Endothelial cell of umbilical vein (primary cell): ENCODE results near the gene CDH20. TPM values are rescaled to one million over a fixed set of nuclear protein-coding genes. Genes with fewer than 3 reads are reported as not detected.

Experiments used
- BruUV-seq: library from RNA; stranded (reverse); fragments of 400-500 nt; replicated peaks from 2 replicates; lab custom pipeline; 2021; lab: Mats Ljungman, UMichigan
- CTCF ChIA-PET: fragments of 300-600, 350-600 bp; sonication (Branson Sonifier 250); formaldehyde crosslinking; loops from one replicate; lab custom pipeline; 2021; ENCODE audit warnings: antibody characterized with exemption, inconsistent platforms; lab: Charles Lee
- POLR2A ChIA-PET: fragments of 300-600, 350-600 bp; sonication (Branson Sonifier 250); formaldehyde crosslinking; loops from one replicate; lab custom pipeline; 2021; ENCODE audit warnings: antibody characterized with exemption, inconsistent platforms; lab: Charles Lee
- DNase-seq: peaks from one replicate; pipeline ENCODE4 v3.0.0-alpha.2; 2011; ENCODE audit warnings: low read depth, low spot score
- FAIRE-seq: peaks from 2 replicates; lab custom pipeline; 2011; peaks lifted over from hg19 to GRCh38; lab: Jason Lieb, UNC
- H2AFZ ChIP-seq: 2 replicates; pipeline ENCODE4 v1.6.0; 2012; ENCODE audit warnings: low read depth, low read length, control low read depth, inconsistent platforms
- H3K27ac ChIP-seq: 2 replicates; pipeline ENCODE4 v1.5.1; 2011; ENCODE audit warnings: low read depth, mild to moderate bottlenecking, control low read depth, low read length, moderate library complexity; ENCODE audit not compliant: insufficient read depth
- H3K27me3 ChIP-seq, 2 experiments: 2 replicates each; pipeline versions ENCODE4 v1.6.0 to v1.6.1; 2011; ENCODE audit warnings: low read length in 2 of 2, mixed read lengths in 1 of 2; ENCODE audit not compliant: control insufficient read depth in 2 of 2, insufficient read depth in 2 of 2
- H3K36me3 ChIP-seq, 2 experiments: 2 replicates in 1 of 2; 3 replicates in 1 of 2; pipeline ENCODE4 v1.5.1; 2011; ENCODE audit warnings: low read length in 2 of 2, mild to moderate bottlenecking in 1 of 2, moderate library complexity in 1 of 2; ENCODE audit not compliant: control insufficient read depth in 2 of 2, insufficient read depth in 2 of 2; ENCODE audit errors: extremely low read depth in 1 of 2
- H3K4me1 ChIP-seq: 3 replicates; pipeline ENCODE4 v1.5.1; 2011; ENCODE audit warnings: mild to moderate bottlenecking, low read length; ENCODE audit not compliant: control insufficient read depth, insufficient read depth; ENCODE audit errors: extremely low read depth
- H3K4me2 ChIP-seq: 2 replicates; pipeline ENCODE4 v1.6.1; 2011; ENCODE audit warnings: low read length, control low read depth, mixed read lengths; ENCODE audit not compliant: insufficient read depth
- H3K4me3 ChIP-seq, 3 experiments: fragments of 200-600 bp in 1 of 3; sonication (generic), shearing (Covaris generic) in 1 of 3; replicated peaks in 1 of 3; 2 replicates each; pipeline ENCODE4 v1.5.1; 2011 to 2016; ENCODE audit warnings: control low read depth in 3 of 3, low read length in 3 of 3, mild to moderate bottlenecking in 2 of 3, inconsistent platforms in 1 of 3, low read depth in 1 of 3, moderate library complexity in 1 of 3; ENCODE audit not compliant: insufficient read depth in 1 of 3
- H3K79me2 ChIP-seq: 2 replicates; pipeline ENCODE4 v1.6.0; 2012; ENCODE audit warnings: low read length, inconsistent platforms; ENCODE audit not compliant: control insufficient read depth, insufficient read depth
- H3K9ac ChIP-seq: replicated peaks from 2 replicates; pipeline ENCODE3; 2011; ENCODE audit warnings: low read length, control low read depth; ENCODE audit not compliant: insufficient read depth; ENCODE audit errors: extremely low read depth
- H3K9me1 ChIP-seq: replicated peaks from 3 replicates; pipeline ENCODE4 v1.6.0; 2011; ENCODE audit warnings: mild to moderate bottlenecking, low read length; ENCODE audit not compliant: control insufficient read depth, insufficient read depth; ENCODE audit errors: extremely low read depth
- H3K9me3 ChIP-seq: replicated peaks from 2 replicates; pipeline ENCODE4 v1.5.1; 2012; ENCODE audit warnings: low read length, inconsistent platforms; ENCODE audit not compliant: control insufficient read depth, insufficient read depth
- H4K20me1 ChIP-seq: replicated peaks from 2 replicates; pipeline ENCODE3; 2011; ENCODE audit warnings: mild to moderate bottlenecking, low read length; ENCODE audit not compliant: control insufficient read depth, insufficient read depth; ENCODE audit errors: extremely low read depth
- EZH2 ChIP-seq: IDR thresholded peaks from 2 replicates; pipeline ENCODE4 v1.6.1; 2012; ENCODE audit warnings: borderline replicate concordance, low read depth, mild to moderate bottlenecking, moderate library complexity, low read length, inconsistent platforms; ENCODE audit not compliant: severe bottlenecking
- FOS ChIP-seq: IDR thresholded peaks from 2 replicates; pipeline ENCODE4 v1.6.1; 2011; ENCODE audit warnings: mild to moderate bottlenecking, low read length, moderate library complexity, borderline replicate concordance; ENCODE audit not compliant: insufficient read depth
- GATA2 ChIP-seq: IDR thresholded peaks from 2 replicates; pipeline ENCODE4 v1.7.0; 2011; ENCODE audit warnings: low read depth, mild to moderate bottlenecking, moderate library complexity, mixed read lengths, low read length; ENCODE audit not compliant: insufficient read length, insufficient read depth
- JUN ChIP-seq: IDR thresholded peaks from 2 replicates; pipeline ENCODE4 v1.6.1; 2011; ENCODE audit warnings: borderline replicate concordance, low read depth; ENCODE audit not compliant: insufficient read length, insufficient read depth
- MYC ChIP-seq: IDR thresholded peaks from one replicate; pipeline ENCODE4 v1.6.1; 2011; ENCODE audit warnings: mild to moderate bottlenecking, low read depth, low read length
- POLR2A ChIP-seq: IDR thresholded peaks from 2 replicates; pipeline ENCODE4 v1.6.1; 2012; ENCODE audit warnings: low read depth, mild to moderate bottlenecking, control low read depth, low read length
- POLR2AphosphoS5 ChIP-seq: IDR thresholded peaks from 2 replicates; pipeline ENCODE4 v1.6.1; 2012; ENCODE audit warnings: low read depth, mild to moderate bottlenecking, control low read depth, low read length, moderate library complexity; ENCODE audit not compliant: insufficient read depth
- dilution Hi-C: fragments of 300-500 bp; cut with MboI; formaldehyde crosslinking; loops from one replicate; pipeline ENCODE4 v1.15.0; 2019; ENCODE audit warnings: low sequenced_read_pairs; ENCODE audit not compliant: extremely low pct_ligation_motif_present
- intact Hi-C: fragments of 100-400 bp; cut with micrococcal nuclease; formaldehyde crosslinking; loops from one replicate; pipeline ENCODE4 v1.10.0; 2022
- polyA plus RNA-seq, 4 experiments: library from polyadenylated mRNA; depleted of rRNA in 3 of 4; stranded (reverse) in 3 of 4; unstranded in 1 of 4; fragments of >200 nt; gene quantifications; 2 replicates each; pipeline versions ENCODE4 v1.2.1 to v1.2.3, GENCODE V29; 2011 to 2012; ENCODE audit warnings: missing spikeins in 1 of 4
- total RNA-seq: library from RNA; stranded (reverse); gene quantifications from 2 replicates; pipeline ENCODE4 v1.2.3, GENCODE V29; 2021
- TF ChIP-seq, protein P1 (sequence below): IDR thresholded peaks from 2 replicates; pipeline ENCODE4 v1.6.1; 2011; ENCODE audit not compliant: insufficient read depth, insufficient read length
- TF ChIP-seq, protein P2 (sequence below), 2 donors: IDR thresholded peaks; 1 replicate in 1 of 2; 2 replicates in 1 of 2; pipeline ENCODE4 v1.5.1; 2011; ENCODE audit warnings: low read length in 2 of 2, mild to moderate bottlenecking in 2 of 2, moderate library complexity in 2 of 2, control low read depth in 1 of 2, inconsistent platforms in 1 of 2, low read depth in 1 of 2; ENCODE audit not compliant: insufficient read depth in 1 of 2; ENCODE audit errors: extremely low read depth in 1 of 2

Gene CDH20
- total and polyA plus RNA-seq, 2 donors (not counting 3 experiments of a cell fraction or from before 2014, with no cell fraction given): not detected

- no peaks in the 10 kb centered on the region for H3K4me1 ChIP-seq
- DNase-seq: no peak
- no peaks in the 10 kb centered on the region for H3K9me1 ChIP-seq
- no peak overlapping the region for H3K9ac ChIP-seq
- dilution Hi-C loops (no loop called here), intact Hi-C loops (no loop called here)
- no peaks in the 10 kb centered on the region for H3K27me3 ChIP-seq
- POLR2A ChIA-PET: no interaction called here
- H3K9me3 ChIP-seq: no peaks in the 10 kb centered on the region
- no peak overlapping the region for H3K4me2 ChIP-seq
- no peak overlapping the region for H3K4me3 ChIP-seq
- CTCF ChIA-PET: interaction anchor here (1.3 kb wide), 1 partner anchor 8 kb away, joined by 3 read pairs; no protein-coding TSS in a partner anchor
- H4K20me1 ChIP-seq: no peaks in the 10 kb centered on the region
- BruUV-seq: no TSS peak
- TF ChIP-seq, protein P1, sequence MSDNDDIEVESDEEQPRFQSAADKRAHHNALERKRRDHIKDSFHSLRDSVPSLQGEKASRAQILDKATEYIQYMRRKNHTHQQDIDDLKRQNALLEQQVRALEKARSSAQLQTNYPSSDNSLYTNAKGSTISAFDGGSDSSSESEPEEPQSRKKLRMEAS: no peak
- TF ChIP-seq FOS: no peak
- no peak for TF ChIP-seq POLR2A
- TF ChIP-seq, protein P2, sequence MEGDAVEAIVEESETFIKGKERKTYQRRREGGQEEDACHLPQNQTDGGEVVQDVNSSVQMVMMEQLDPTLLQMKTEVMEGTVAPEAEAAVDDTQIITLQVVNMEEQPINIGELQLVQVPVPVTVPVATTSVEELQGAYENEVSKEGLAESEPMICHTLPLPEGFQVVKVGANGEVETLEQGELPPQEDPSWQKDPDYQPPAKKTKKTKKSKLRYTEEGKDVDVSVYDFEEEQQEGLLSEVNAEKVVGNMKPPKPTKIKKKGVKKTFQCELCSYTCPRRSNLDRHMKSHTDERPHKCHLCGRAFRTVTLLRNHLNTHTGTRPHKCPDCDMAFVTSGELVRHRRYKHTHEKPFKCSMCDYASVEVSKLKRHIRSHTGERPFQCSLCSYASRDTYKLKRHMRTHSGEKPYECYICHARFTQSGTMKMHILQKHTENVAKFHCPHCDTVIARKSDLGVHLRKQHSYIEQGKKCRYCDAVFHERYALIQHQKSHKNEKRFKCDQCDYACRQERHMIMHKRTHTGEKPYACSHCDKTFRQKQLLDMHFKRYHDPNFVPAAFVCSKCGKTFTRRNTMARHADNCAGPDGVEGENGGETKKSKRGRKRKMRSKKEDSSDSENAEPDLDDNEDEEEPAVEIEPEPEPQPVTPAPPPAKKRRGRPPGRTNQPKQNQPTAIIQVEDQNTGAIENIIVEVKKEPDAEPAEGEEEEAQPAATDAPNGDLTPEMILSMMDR (IDR thresholded peaks at IDR 0.05; ENCODE audit: extremely low read depth in 1 of 2, insufficient read depth in 1 of 2, low read depth in 1 of 2, low read length in 2 of 2): no peak
- no peak for TF ChIP-seq MYC
- TF ChIP-seq POLR2AphosphoS5: no peak
- TF ChIP-seq JUN: no peak
- TF ChIP-seq GATA2: no peak
- no peak for TF ChIP-seq EZH2
- H2AFZ ChIP-seq: no peak overlapping the region
- FAIRE-seq: no peak
- H3K79me2 ChIP-seq: no peaks in the 10 kb centered on the region
- H3K36me3 ChIP-seq: no peaks in the 10 kb centered on the region
- H3K27ac ChIP-seq: no peak overlapping the region
These were observed 18.8 kb downstream of the CDH20 start for GRCh38 chr18:61352059-61352458.
